NCI-H1436 treated with DMSO at 0.1 percent for 48 hours (cell line): ENCODE measurements around the gene NBEA.

Experiments used
- DNase-seq: peaks from one replicate; lab custom pipeline; 2025; lab: John Stamatoyannopoulos, UW

NBEA gene

DNA sequence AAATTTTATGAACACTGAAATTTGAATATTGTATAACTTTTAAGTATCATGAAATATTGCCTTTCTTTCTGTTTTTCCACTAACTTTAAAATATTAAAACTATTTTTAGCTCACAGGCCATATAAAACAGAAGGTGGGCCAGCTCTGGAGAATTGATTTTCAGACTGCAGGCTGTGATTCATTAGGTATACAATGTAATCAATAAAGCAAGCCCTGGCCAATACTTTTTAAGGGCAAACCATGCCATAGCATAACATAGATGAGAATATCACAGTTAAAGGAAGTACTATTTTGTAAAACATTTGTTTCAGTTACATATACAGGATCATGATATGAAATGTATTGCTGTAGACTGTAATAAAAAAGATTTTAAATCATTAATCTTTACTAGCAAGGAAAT, 336.8 kb downstream of the NBEA start:
- DNase-seq = no peak

DNA sequence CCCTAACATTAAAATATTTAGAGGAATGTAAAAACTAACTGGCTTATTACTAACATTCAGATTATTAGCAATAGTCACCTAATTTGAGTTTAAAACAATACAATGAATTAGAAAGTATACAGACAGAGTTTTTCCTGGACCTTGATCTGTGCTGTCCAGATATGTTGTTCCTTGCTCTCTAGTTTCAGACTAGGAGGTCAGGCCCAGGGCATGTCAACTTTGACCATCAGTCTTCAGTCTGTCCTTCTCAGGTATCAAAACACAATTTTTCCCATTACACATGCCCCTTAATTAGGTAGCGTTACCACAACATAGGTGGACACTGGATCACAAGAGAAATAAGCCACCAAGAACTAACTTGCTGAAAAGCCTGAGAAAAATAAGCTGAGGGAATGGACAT, 337.4 kb downstream of the NBEA start:
- DNase-seq = no peak

- DNase-seq = no peak
Measured at GRCh38 chr13:35283856-35284255, 341.8 kb downstream of the NBEA start.

DNA sequence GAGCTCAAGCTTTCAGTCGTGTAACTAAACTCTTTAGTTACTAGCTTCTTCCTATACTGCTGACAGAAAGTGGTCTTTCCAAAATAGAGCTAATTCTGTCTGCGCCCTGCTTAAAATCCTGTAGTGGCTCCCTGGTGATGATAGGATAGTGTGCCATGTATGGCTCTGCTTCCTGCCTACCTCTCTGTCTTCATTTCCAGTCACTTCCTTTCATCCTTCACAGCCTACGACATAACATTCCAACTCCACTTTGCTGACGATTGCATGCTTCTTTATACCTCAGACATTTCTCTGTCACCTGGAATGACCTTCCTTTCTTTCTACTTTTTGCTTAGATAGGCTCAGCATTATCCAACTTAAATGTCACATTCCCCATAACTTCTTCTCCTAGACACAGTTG, 343.6 kb downstream of the NBEA start:
- DNase-seq = no peak

DNA sequence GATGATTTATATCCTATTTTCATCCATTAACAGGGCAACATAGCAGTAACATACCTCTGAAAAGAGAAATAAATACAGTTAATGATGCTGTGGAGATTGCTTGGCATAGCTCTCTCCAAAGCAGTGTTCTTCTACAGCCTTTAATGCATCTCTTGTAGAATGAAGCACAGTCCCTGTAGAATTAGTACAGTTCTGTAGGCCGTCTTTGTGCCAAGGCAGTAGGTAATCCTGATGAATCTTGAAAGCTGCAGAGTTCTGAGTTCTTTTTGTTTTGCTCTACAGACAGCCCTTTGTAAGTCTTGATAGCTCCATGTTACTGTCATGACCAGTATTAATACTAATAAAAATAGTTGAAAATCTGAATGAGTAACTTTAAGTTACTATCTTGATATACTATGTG, 350.3 kb downstream of the NBEA start:
- no peak for DNase-seq

DNA sequence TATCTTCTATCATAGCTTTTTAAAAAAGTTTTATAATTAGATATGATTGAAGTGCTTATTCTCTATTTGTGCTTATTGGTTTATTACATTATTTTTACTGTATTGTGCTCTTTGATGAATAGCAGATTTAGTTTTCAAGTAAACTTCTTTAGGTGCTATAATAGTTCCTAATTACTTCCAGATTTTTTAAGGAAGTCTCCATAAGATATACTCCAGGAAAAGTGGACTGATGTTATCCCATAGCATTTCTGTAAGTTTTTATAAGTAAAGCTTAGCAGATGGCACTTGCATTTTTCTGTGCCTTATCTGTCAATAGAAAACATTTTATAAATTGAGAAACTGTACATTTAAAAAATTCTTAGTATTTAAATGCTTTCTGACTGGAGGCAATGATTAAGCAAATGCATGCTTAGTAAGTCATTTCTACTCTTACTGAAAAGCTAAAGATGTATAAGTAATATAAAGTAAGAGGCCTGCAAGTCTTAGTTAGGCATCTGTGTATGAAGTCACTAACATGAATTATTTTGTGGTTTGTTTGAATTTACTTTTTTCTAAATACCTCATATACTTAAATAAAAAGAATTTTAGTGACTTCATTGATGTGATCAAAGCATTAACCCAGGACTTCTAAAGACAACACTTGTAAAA, 351.6 kb downstream of the NBEA start:
- no peak for DNase-seq

GRCh38 chr13:35309706-35310105, 367.6 kb downstream of the NBEA start:
- no peak for DNase-seq

DNA sequence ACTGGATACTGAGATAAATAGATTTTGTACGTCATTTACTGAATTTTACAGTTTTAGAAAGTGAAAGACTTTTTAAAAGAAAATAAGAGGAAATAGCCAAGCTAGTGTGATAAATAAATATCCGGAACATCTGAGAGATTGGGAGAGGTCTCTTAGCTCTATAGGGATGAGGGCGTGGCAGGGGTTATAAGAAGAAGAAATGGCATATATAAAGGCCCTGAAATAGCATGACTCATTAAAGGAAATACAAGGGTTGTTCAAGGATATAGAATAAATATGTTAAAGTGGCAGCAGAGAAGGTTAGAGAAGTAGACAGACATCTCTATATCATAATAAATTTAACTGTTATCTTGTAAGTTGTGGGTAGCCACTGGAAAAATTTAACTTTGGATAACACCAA, 390.1 kb downstream of the NBEA start:
- no peak for DNase-seq

DNA sequence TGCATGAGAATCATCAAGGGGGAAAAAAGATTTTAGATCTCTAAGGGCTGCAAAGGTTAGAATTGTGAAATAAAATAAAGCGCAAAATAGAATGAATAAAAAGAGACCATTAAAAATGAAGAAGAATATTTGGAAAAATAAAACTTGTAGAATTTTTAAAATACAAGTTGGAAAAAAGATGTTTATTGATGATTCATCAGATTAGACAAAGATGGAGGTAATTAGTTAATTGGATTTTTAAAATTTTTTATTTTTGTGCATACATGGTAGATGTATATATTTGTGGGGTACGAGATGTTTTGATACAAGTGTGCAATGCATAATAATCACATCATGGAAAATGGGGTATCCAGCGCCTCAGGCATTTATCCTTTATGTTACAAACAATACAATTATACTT, 391.1 kb downstream of the NBEA start:
- DNase-seq = no peak

GRCh38 chr13:35342440-35342839, 400.4 kb downstream of the NBEA start:
- no peak for DNase-seq

DNA sequence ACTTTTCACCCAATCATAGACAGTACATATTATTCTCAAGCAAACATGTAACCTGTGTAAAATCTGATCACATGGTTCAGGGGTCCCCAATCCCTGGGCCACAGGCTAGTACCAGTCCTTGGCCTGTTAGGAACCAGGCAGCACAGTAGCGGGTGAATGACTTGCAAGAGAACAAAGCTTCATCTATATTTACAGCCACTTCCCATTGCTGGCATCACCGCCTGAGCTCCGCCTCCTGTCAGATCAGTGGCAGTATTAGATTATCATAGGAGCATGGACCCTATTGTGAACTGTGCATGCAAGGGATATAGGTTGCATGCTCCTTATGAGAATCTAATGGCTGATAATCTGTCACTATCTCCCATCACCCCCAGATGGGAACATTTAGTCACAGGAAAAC, 401.3 kb downstream of the NBEA start:
- DNase-seq = no peak

- no peak for DNase-seq
Measured at GRCh38 chr13:35345992-35346391, 403.9 kb downstream of the NBEA start.

- no peak for DNase-seq
Measured at GRCh38 chr13:35346494-35346893, 404.4 kb downstream of the NBEA start.

DNA sequence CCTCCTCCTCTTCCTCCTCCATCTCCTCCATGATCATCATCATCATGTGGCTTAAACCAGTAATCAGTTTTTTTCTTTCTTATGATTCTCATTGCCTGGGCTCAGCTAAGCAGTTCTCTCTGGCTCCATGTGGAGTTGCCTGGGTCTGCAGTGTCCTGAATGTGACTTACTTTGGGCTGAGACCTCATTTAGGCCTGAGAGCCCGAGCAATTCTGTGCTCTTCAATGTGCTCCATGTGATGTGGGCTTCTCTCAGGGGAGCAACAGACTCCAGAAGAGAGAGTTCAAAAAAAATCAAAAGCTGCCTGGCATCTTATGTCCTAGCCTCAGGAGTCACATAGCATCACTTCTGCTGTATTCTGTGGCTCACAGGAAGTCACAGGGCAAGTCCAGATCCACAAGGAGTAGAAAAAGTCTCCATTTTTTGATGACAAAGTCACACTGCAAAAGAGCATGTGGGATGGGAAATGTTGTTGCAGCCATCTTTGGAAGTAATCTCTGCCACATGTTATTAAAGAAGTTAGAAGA, 405.7 kb downstream of the NBEA start:
- no peak for DNase-seq

- no peak for DNase-seq
Measured at GRCh38 chr13:35349052-35349451, 407.0 kb downstream of the NBEA start.

DNA sequence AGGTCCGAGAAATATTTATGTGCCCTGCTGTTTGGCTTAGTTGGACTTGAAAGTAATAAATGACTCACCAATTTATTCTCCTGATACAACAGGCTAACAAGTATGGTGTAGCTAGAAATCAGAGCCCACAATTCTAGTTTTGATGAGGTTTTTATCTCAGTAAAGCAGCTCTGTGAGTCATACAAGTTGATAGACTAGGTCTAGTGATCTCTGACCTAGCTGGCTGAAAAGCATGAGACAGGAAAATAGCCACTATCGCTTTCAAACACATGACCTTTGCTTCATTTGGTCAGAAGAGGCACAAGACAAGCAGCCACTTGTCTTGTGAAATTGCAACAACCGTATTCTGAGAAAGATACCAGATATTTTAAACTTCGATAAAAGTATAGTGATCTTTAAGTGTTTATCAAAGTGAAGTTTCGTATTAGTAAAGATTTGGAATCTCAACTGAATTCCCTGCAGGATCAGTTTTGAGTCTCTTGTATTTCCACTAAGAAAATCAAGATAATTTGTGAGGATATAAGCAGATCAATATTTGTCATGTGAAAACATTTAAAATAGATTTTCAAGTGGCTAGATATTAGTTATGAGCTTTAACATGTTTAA, 407.7 kb downstream of the NBEA start:
- no peak for DNase-seq

DNA sequence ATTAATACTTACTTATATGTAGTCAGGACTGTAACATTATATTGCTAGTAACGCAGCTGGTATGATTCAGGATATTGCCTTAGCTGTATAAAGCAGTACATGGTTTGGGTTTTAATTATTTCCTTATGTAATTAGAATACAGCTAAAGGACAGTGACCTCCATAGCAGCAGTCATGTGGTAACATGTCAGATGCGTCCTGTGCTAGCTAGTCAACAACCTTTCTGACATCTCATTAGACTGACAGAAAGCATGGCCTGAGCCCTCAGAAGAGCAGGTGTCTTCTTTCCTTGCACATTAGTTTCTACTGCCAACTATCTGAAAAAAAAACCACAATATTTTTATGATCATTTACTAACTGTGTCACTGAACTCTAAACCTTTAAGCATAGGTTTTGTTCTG, 412.2 kb downstream of the NBEA start:
- DNase-seq = no peak

GRCh38 chr13:35354882-35355281, 412.8 kb downstream of the NBEA start:
- DNase-seq = no peak

- no peak for DNase-seq
Measured at GRCh38 chr13:35356572-35356971, 414.5 kb downstream of the NBEA start.

DNA sequence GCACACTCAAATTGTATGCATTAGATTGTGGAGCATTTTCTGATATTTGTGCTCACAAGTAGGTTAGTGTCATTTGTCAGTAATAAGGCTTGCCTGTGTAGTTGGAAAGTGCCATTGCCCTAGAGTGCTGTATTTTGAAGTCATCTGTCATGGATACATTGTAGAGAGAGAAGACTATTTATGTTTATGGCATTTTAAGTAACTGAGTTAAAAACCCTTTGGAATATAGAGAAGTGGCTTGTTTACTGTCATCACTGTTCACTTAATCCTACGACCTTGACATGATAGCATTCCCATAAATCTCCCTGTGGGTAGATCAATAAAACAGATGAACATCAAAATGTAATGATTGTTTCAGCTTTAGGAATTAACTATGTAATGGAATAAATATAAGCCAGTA, 423.8 kb downstream of the NBEA start:
- no peak for DNase-seq

- DNase-seq = no peak
Measured at GRCh38 chr13:35367586-35367985, 425.5 kb downstream of the NBEA start.

GRCh38 chr13:35378939-35379338, 436.9 kb downstream of the NBEA start:
- no peak for DNase-seq

DNA sequence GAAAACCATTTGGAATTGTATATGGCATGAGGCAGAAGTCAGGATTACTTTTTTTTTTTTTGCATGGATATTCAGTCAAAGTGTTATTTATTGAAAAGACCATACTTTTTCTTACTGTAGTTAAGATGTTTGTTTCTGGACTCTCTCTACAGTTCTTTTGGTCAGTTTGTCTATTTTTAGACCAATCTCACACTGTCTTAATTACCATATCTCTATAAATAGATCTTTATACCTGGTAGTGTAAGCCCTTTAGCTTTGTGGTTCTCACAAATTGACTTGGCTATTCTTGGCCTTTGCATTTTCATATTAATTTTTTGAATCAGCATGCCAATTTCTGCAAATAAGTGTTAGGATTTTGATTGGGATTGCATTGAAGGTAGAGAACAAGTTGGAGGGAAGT, 437.6 kb downstream of the NBEA start:
- DNase-seq = no peak

DNA sequence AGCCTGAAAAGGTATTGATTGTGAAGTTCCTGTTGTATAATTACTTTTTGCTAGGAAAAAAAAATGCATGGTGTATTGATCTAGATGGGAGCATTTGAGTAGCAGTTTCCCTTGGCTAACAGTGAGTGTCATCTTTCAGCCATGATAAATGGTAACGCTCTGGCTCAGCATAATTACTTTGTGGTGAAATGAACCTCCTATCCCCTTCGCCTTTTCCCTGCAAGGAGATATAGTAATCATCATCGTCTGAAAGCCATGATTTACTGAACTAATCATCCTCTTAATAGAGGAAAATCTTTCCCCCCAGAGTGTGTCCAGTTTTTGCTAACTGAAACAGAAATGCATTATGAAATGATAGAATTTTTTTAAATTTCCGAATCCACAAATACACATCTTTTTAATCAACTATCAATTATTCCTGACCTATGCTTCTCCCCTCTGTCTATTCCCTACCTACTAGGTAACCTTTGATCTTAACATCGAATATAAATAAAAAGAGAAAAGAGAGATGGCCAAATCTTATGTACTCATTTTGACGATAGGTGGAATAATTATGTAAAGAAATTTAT, 445.7 kb downstream of the NBEA start:
- DNase-seq = no peak
